GM12892 (cell line): ENCODE data around the gene VSTM2B.

Experiments
- DNase-seq: peaks from one replicate; pipeline ENCODE4 v3.0.0; 2011; ENCODE audit not compliant: insufficient read length
- FAIRE-seq: peaks from 2 replicates; lab custom pipeline; 2011; peaks lifted over from hg19 to GRCh38; lab: Jason Lieb, UNC
- POLR2A ChIP-seq: IDR thresholded peaks from 2 replicates; pipeline ENCODE4 v1.6.1; 2011; ENCODE audit warnings: low read depth, low read length, control low read depth
- POLR2AphosphoS5 ChIP-seq: IDR thresholded peaks from 2 replicates; pipeline ENCODE4 v1.6.1; 2011; ENCODE audit warnings: low read depth, low read length, control low read depth
- TAF1 ChIP-seq: IDR thresholded peaks from 2 replicates; pipeline ENCODE4 v1.6.1; 2011; ENCODE audit warnings: low read depth, mild to moderate bottlenecking, control low read depth, low read length, borderline replicate concordance

VSTM2B gene

GRCh38 chr19:29561601-29562000 lies 35.8 kb downstream of the VSTM2B start:
- DNase-seq (no peak), FAIRE-seq (no peak)
- no peak for TF ChIP-seq POLR2A
- no peak for TF ChIP-seq POLR2AphosphoS5
- no peak for TF ChIP-seq TAF1

DNA sequence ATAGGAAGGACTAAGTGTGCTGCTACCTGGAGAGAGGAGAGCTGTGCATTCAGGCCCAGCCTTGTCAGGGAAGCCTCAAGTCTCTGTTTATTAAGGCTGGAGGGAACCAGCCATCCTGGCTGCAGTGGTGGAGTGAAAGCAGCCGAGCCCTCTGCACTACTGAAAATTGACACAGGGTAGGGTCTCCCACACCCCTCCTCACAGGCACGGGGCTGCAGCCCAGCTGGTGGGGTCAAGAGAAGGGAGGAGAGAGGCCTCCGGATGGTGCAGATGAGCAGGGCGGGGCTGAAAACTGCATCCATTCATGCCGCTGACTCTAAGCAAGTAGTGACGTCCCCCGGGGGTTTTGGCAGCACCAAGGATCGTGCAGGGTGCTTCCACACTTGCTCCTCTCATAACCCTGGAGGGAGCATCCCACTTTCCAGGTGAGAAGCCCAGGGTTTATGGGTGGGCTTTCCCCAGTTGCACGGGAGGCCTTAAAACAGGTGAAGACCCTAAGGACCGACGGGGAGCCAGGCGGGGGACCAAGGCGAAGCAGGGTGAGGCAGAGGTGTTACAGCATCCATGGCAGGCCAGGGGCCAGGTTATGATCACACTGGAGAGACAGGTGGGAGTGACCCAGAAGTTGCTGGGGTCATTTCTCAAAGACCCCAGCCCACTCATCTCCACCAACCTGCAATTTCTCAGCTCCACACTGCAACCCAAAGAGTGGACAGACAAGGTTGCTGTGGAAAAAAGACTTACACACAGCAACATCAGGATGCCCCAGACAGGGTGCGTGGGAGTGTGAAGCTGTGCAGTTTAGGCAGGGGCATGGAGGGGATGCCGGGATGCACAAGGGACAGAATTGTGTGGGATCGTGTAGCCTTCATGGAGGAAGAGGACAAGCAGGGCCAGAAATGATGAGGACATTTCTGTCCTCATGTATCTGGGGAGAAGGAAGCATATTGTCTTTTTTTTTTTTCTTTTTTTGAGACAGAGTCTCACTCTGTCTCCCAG lies 36.8 kb downstream of the VSTM2B start:
- FAIRE-seq: no peak
- DNase-seq: no peak
- TF ChIP-seq POLR2AphosphoS5 (no peak), POLR2A (no peak), TAF1 (no peak)

GRCh38 chr19:29563486-29564101 lies 37.8 kb downstream of the VSTM2B start:
- DNase-seq (no peak), FAIRE-seq (no peak)
- TF ChIP-seq POLR2A (no peak), TAF1 (no peak), POLR2AphosphoS5 (no peak)

- FAIRE-seq: no peak
- TF ChIP-seq POLR2AphosphoS5: no peak
- TF ChIP-seq TAF1: no peak
- TF ChIP-seq POLR2A: no peak
- DNase-seq: no peak
Observed at GRCh38 chr19:29564574-29565005, 38.8 kb downstream of the VSTM2B start.

GRCh38 chr19:29565171-29565570 lies 39.4 kb downstream of the VSTM2B start:
- TF ChIP-seq TAF1 (no peak), POLR2A (no peak), POLR2AphosphoS5 (no peak)
- FAIRE-seq (no peak), DNase-seq (no peak)

DNA sequence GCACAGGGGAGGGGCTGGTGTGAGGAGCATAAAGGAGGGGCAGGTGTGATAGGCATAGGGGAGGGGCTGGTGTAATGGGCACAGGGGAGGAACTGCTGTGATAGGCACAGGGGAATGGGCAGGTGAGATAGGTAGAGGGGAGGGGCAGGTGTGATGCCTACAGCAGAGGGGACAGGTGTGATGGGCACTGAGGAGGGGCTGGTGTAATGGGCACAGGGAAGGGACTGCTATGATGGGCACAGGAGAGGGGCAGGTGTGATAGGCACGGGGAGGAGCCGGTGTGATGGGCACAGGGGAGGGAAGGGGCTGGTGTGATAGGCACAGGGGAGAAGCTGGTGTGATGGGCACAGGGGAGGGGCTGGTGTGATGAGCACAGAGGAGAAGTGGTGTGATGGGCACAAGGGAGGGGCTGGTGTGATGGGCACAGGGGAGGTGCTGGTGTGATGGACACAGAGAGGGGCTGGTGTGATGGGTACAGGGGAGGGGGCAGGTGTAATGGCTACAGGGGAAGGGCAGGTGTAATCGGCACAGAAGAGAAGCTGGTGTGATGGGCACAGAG lies 40.8 kb downstream of the VSTM2B start:
- DNase-seq (no peak), FAIRE-seq (no peak)
- TF ChIP-seq POLR2AphosphoS5 (no peak), POLR2A (no peak), TAF1 (no peak)

DNA sequence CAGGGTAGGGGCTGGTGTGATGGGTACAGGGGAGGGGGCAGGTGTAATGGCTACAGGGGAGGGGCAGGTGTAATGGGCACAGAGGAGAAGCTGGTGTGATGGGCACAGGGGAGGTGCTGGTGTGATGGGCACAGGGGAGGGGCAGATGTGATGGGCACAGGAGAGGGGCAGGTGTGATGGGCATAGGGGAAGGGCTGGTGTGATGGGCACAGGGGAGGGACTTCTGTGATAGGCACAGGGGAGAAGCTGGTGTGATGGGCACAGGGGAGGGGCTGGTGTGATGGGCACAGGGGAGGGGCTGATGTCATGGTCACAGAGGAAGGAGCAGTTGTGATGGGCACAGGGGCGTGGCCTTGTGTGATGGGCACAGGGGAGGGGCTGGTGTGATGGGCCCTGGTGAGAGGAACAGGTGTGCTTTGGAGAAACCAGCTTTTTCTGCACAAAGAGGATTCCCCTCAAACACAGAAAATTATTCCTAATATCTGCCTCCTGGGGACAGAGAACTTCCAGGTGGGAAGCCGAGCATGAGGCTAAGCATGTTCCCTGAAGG lies 41.6 kb downstream of the VSTM2B start:
- FAIRE-seq (no peak), DNase-seq (no peak)
- TF ChIP-seq POLR2A (no peak), TAF1 (no peak), POLR2AphosphoS5 (no peak)

DNA sequence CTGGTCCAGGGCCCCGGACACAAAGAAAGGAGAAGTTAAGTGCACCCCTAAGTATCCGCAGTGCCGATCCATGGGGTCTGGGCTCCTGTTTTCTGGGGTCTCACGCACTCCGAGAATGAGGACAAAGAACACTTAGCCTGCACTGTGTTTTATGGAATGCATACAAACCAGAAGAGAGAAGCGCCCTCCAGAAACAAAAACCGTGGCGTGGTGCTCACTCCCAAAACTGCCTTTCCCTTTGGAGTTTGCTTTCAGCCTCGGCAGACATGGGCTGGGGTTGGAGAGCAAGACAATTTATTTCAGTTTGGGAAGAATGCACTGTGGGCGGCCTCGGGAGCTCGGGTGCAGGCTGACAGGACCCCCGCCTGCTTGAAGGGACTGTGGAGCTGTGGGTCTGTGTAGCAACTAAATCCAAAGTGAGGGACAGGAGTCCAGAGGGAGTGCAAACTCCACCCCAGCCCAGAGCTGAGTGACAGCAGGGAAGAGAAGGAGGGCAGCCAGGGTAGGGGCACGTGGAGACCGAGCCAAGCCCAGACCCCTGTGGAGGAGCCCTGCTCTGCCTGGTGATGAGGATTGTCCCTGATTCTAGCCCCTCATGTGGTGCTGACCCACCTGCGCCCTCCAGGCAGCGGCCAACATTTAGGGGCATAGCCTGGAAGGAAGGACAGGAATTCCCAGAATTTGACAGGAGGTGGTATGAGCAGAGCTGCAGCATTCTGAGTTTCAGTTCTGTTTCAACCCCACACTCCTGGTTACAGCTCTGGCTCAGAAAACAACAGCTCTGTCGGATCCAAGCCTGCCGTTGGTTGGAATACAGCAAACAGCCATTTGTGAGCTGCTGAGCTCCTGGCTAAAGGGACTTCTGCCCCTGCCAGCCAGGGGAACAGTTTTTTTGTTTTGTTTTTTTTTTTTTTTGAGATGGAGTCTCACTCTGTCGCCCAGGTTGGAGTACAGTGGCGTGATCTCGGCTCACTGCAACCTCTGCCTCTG lies 42.5 kb downstream of the VSTM2B start:
- FAIRE-seq (no peak), DNase-seq (no peak)
- TF ChIP-seq POLR2A (no peak), TAF1 (no peak), POLR2AphosphoS5 (no peak)

DNA sequence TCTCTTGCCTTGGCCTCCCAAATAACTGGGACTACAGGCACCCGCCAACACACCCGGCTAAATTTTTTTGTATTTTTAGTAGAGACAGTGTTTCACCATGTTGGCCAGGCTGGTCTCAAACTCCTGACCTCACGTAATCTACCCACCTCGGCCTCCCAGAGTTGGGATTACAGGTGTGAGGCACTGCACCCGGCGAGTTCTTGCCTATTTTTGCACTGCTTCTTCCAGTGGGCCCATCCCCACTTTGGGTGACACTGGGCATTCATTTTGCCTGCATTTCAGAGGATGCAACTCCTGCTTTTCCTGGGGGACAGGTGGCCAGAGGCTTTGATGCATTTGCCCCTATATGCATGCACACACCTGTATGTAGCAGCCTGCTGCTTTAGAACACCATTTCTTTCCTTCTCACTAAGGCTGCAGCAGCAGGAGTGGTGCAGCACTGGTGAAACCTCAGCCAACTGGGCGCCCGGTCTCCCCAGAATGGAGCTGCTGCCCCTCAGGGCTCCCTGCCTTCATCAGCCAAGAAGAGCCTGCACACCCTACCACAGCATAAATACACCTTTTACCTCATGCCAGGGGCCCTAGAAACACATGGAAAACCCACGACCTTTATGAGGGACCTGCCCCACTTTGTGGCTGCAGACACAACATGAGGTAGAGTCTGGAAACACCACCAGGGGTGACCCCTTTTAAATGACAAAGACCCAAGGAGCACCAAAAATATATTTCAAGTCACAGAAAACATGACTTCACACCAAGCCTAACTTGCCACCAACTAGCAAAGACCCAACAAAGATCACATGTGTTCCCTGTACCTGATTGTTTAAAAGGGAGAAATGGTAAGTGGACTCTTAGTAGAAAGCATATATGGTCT lies 43.5 kb downstream of the VSTM2B start:
- FAIRE-seq (no peak), DNase-seq (no peak)
- no peak for TF ChIP-seq POLR2A
- no peak for TF ChIP-seq TAF1
- no peak for TF ChIP-seq POLR2AphosphoS5

GRCh38 chr19:29571181-29571580 lies 45.4 kb downstream of the VSTM2B start:
- TF ChIP-seq POLR2A (no peak), POLR2AphosphoS5 (no peak), TAF1 (no peak)
- FAIRE-seq: no peak
- no peak for DNase-seq
